Gastroesophageal sphincter (tissue), 3 donors: Measurements from ENCODE around the gene SMAD3.

ENCODE experiments used
- POLR2A ChIP-seq, 2 donors: fragments of 450-650 bp; IDR thresholded peaks; one replicate each; pipeline ENCODE4 v1.6.1; 2017; ENCODE audit warnings: antibody characterized with exemption in 2 of 2, mild to moderate bottlenecking in 2 of 2, moderate library complexity in 1 of 2
- POLR2AphosphoS5 ChIP-seq: sonication (generic); formaldehyde crosslinking; IDR thresholded peaks from one replicate; pipeline ENCODE4 v1.6.1; 2017; ENCODE audit warnings: antibody characterized with exemption
- TF ChIP-seq, protein P1 (sequence below), 4 experiments: fragments of 200-600 bp in 2 of 4; fragments of 450-650 bp in 2 of 4; sonication (generic) in 1 of 4; IDR thresholded peaks; one replicate each; pipeline ENCODE4 v1.5.1; 2017 to 2019; ENCODE audit warnings: antibody characterized with exemption in 4 of 4, mild to moderate bottlenecking in 2 of 4, moderate library complexity in 2 of 4

DNA sequence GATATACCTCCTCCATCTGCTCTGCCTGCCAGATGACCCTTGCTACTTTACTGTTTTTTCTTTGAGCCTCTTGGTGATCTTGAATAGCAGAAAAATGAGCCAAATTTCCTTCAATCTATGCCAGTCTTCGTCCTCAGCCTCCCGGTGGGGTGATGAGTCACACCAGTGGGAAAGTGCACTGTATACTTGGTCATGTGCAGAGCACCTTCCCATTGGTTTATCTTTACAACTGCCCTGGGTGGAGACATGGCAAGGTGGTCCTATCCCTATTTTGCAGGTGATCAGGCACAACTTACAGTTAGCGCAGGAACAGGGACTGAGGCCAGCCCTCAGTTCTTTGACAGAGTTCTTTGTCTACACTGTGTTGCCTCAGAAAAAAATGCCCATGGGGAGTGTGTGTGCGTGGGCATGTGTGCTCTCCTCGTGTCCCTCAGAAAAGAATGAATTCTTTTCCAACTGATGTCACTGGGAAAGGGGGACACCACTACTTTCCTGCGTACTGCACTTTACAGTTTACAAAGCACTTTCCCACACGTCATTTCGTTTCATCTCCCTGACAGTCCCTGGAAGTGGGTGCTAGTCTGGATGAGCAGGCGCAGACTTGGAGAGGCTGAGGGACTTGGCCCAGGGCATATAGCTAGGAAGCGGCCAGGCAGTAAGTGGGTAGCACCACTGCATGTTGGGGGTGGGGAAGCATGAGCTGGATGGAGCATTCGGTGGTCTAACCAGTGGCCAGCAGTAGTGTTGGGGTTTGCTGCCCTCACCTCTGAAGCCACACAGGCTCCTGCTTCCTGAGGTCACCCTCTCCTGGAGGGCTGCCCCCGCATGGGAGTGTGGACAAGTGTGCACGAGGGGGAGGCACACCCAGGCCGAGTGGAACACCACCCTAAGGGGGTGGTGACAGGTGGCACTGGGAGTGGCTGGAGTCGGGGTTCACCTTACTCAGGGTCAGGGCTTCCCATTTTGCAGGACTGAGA lies 24.1 kb downstream of the SMAD3 start:
- TF ChIP-seq POLR2AphosphoS5: no peak
- TF ChIP-seq, protein P1, sequence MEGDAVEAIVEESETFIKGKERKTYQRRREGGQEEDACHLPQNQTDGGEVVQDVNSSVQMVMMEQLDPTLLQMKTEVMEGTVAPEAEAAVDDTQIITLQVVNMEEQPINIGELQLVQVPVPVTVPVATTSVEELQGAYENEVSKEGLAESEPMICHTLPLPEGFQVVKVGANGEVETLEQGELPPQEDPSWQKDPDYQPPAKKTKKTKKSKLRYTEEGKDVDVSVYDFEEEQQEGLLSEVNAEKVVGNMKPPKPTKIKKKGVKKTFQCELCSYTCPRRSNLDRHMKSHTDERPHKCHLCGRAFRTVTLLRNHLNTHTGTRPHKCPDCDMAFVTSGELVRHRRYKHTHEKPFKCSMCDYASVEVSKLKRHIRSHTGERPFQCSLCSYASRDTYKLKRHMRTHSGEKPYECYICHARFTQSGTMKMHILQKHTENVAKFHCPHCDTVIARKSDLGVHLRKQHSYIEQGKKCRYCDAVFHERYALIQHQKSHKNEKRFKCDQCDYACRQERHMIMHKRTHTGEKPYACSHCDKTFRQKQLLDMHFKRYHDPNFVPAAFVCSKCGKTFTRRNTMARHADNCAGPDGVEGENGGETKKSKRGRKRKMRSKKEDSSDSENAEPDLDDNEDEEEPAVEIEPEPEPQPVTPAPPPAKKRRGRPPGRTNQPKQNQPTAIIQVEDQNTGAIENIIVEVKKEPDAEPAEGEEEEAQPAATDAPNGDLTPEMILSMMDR (IDR thresholded peaks at IDR 0.05): no peak
- no peak for TF ChIP-seq POLR2A (IDR thresholded peaks at IDR 0.05)
